ENCODE results near the gene CCNG2.

Gene CCNG2

GRCh38 chr4:77146186-77147078, 10.6 kb upstream of the CCNG2 start:
- DNase-seq (ENCODE audit: low read depth in 2 of 2) = no peak

DNA sequence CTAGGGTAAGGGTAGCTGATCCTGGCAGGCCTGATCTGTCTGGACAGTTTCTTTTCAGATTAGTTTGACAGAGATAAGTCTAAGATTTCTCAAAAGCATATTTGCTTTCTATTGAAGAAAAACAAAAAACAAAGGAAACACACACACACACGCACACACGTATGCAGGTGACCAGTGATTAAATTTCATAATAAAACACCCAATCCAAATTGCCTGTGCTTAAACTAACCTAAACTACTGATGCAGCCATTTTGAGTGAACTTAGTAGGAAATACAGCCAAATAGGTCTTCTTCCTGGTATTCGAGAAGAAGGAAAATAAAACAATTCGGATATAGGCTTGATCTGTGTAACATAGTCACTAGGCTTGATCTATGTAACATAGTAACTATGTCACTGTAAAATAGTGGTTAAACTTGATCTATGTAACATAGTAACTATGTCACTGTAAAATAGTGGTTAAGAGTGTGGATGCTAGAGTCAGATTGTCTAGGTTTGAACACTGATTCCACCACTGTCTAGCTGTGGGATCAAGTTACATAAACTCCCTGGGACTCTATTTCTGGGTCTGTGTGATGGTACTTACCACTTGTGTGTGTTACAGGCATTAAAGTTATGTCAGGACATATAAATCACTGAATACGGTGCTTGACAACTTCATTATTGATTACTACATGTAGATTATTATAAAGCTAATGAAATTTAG, 9.8 kb upstream of the CCNG2 start:
- no peak for DNase-seq (ENCODE audit: low read depth in 2 of 2)

- no peak for DNase-seq (ENCODE audit: low read depth in 2 of 2)
Observed at GRCh38 chr4:77148078-77148477, 8.9 kb upstream of the CCNG2 start.

DNA sequence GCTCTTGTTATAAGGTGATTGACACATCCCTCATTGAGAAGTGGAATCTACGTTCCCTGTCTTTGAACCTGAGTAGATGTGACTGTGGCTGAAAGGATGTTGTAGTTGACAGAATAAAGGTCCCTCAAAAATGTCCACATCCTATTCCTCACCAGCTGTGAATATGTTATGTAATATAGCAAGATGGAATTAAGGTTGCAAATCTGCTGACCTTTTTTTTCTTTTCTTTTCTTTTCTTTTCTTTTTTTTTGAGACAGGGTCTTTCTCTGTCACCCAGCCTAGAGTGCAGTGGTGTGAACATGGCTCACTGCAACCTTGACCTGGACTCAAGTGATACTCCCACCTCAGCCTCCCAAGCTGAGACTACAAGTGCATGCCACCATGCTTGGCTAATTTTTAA, 7.2 kb upstream of the CCNG2 start:
- DNase-seq (ENCODE audit: low read depth in 2 of 2) = no peak

GRCh38 chr4:77151241-77151640, 5.8 kb upstream of the CCNG2 start:
- DNase-seq (ENCODE audit: low read depth in 2 of 2) = no peak

GRCh38 chr4:77152421-77152820, 4.6 kb upstream of the CCNG2 start:
- no peak for DNase-seq (ENCODE audit: low read depth in 2 of 2)

GRCh38 chr4:77153006-77153405, 4.0 kb upstream of the CCNG2 start:
- no peak for DNase-seq (ENCODE audit: low read depth in 2 of 2)

DNA sequence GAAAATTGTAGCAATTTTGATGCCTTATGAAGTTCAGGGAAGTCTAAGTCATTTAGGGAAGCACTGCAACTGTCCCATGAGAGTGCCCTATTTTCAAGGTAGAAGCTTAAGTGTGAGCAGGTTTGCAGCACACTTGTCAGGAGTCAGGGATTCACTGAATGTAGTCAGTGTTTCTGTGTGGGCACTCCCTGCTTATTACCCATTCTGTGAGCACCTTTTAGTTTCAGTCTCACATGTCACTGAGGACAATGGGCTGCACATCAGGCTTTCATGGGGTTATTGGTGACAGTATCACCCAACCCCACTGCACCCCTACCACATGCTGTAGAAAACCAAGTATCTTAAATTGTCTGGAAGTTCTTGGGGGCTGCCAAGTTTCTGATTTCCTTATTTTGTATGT, 2.9 kb upstream of the CCNG2 start:
- DNase-seq (ENCODE audit: low read depth in 2 of 2) = no peak

GRCh38 chr4:77154761-77155499, 2.1 kb upstream of the CCNG2 start:
- DNase-seq (ENCODE audit: low read depth in 2 of 2) = no peak

GRCh38 chr4:77155631-77156452, 1.2 kb upstream of the CCNG2 start:
- no peak for DNase-seq (ENCODE audit: low read depth in 2 of 2)

- DNase-seq (ENCODE audit: low read depth in 2 of 2) = peak; percentile 93 to 96
Observed at GRCh38 chr4:77156533-77156911, 485 bp upstream of the CCNG2 start.

GRCh38 chr4:77157859-77158486, 966 bp downstream of the CCNG2 start:
- DNase-seq (ENCODE audit: low read depth in 2 of 2) = peak; percentile 31 to 50

- DNase-seq (ENCODE audit: low read depth in 2 of 2) = no peak
Observed at GRCh38 chr4:77158487-77158861, 1.5 kb downstream of the CCNG2 start.

GRCh38 chr4:77159806-77160205, 2.8 kb downstream of the CCNG2 start:
- DNase-seq (ENCODE audit: low read depth in 2 of 2) = no peak

DNA sequence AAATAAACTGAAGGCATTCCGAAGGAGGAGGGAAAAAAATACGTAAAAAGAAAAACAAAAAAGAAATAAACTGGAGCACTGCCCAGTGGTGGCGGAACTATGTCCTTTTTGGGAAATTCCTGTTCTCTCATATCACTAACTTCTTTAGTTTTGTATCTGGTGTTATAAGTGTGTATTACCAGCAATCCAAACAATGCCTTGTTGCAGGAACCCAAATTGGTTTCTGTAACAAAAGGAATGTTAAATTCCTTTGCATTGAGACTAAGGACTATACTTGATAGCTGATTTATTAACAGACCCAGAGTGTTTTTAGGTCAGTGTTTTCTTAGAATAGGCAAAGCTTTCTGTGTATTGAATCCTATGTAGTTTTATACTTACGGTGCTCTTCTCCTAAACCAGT, 6.6 kb downstream of the CCNG2 start:
- DNase-seq (ENCODE audit: low read depth in 2 of 2) = no peak

GRCh38 chr4:77167173-77167572, 10.2 kb downstream of the CCNG2 start:
- no peak for DNase-seq (ENCODE audit: low read depth in 2 of 2)

DNA sequence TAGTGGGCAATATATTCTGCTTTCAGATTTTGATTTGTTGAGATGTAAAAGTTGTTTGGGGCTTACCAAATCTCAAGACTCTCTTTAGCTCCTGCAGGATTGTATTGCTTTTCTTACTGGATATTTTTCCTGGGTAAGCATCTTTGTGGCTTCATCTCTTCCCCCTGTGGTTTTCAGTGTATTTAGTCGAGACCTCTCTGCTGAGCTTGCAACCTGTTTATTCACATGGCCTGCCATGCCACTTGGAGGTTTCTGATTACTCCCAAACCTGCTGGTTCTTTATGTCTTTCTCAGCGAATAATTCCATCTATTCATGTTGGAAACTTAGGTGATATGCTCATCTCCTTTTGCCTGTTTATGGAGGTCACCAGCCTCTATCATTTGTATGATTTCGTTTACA, 10.9 kb downstream of the CCNG2 start:
- DNase-seq (ENCODE audit: low read depth in 2 of 2) = no peak

GRCh38 chr4:77169481-77169880, 12.5 kb downstream of the CCNG2 start:
- no peak for DNase-seq (ENCODE audit: low read depth in 2 of 2)

DNA sequence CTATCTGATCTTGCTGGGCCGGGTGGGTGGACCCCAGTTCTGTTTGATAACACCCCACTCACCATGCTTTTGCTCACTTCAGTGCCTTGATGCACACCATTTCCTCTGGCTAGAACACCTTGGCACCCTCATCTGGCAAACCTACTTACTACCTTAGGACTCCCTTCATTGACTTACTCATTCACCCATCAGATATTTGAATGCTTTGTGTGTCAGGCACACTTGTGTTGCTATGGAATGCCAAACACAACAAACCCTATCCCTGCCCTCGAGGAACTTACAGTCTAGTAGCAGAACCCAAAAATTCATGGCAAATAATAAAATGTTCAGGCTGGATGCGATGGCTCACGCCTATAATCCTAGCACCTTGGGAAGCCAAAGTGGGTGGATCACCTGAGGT, 13.9 kb downstream of the CCNG2 start:
- no peak for DNase-seq (ENCODE audit: low read depth in 2 of 2)

DNA sequence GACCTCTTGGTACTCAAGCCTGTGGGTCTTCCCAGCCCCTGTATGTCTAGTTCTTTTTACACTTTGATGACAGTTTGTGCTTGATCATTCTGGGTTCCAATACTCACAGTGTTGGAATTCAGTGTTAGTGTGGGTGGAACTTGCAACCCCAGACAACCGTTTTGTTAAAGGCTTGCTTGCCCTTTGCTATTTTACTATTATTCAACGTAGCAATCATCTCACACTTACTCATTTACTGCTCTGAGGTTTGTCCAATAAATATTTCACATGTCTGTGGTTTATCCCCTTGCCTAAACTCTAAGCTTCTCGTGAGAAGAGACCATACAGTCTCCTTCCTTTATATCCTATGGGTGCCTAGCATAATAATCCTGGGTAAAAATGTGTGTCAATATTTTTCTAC, 15.3 kb downstream of the CCNG2 start:
- DNase-seq (ENCODE audit: low read depth in 2 of 2) = no peak

DNA sequence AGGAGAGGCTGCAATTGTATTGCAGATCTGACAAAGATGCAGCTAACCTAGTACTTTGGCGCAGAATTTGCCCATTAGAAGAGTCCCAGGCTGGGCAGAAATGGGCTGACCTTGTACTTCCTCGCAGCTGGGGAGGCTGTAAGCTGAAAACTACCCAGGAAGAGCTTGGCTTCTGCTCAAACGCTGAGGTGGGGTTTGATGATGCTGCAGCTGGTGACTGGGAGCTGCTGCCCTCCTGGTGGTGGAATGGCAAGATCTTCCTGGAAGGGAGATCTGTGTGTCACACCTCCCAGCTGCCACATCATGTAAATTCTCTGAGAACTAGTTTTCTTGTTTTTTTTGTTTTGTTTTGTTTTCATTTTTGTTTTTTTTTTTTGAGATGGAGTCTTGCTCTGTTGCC, 17.4 kb downstream of the CCNG2 start:
- DNase-seq (ENCODE audit: low read depth in 2 of 2) = no peak

Measured in activated CD8-positive, alpha-beta memory T cell treated with anti-CD3 and anti-CD28 coated beads for 4 hours (primary cell).